HCT116 (cell line): Measurements from ENCODE around the gene BABAM2. TPM values are rescaled to one million over a fixed set of nuclear protein-coding genes. Genes with fewer than 3 reads are reported as not detected.

ENCODE experiments used
- ATAC-seq: fragments of 200-7000 bp; cut with Tn5 transposase; 2 replicates; pipeline ENCODE4 v1.9.1; 2020; ENCODE audit warnings: mild to moderate bottlenecking, moderate library complexity
- BruUV-seq: library from RNA; stranded (reverse); fragments of 400-500 nt; replicated peaks from 2 replicates; lab custom pipeline; 2021; lab: Mats Ljungman, UMichigan
- CTCF ChIA-PET: fragments of 300-600 bp; sonication (Branson Sonifier 250); formaldehyde crosslinking; loops from one replicate; lab custom pipeline; 2021; ENCODE audit warnings: antibody characterized with exemption; lab: Charles Lee
- POLR2A ChIA-PET: fragments of 300-600, 350-600 bp; sonication (Branson Sonifier 250); formaldehyde crosslinking; loops from one replicate; lab custom pipeline; 2021; ENCODE audit warnings: antibody characterized with exemption; lab: Charles Lee
- RAD21 ChIA-PET, 2 experiments: fragments of 300-600 bp; sonication (Branson Sonifier 250); formaldehyde crosslinking; loops; one replicate each; lab custom pipeline; 2023; ENCODE audit warnings: low total read pairs in 2 of 2; ENCODE audit not compliant: uncharacterized antibody in 2 of 2, unreplicated experiment in 2 of 2, low non-redundant PET in 1 of 2; lab: Charles Lee
- DNase-seq: peaks from one replicate; pipeline ENCODE4 v3.0.0-alpha.2; 2010; ENCODE audit warnings: low read depth, low spot score
- H2AFZ ChIP-seq: fragments of 200-600 bp; shearing (Covaris generic), sonication (generic); 2 replicates; pipeline ENCODE4 v1.6.1; 2017; ENCODE audit warnings: low read depth, mixed run types, mixed read lengths, antibody characterized with exemption, low read length; ENCODE audit not compliant: poor library complexity, severe bottlenecking
- H3K27ac ChIP-seq: 2 replicates; pipeline ENCODE4 v1.5.1; 2012; ENCODE audit warnings: low read depth, low read length
- H3K27me3 ChIP-seq: fragments of 200-600 bp; sonication (generic); 2 replicates; pipeline ENCODE4 v1.6.1; 2016; ENCODE audit warnings: mixed run types, low read length, mixed read lengths; ENCODE audit not compliant: insufficient read depth
- H3K36me3 ChIP-seq, 2 experiments: fragments of 200-500 bp in 1 of 2; fragments of 200-600 bp in 1 of 2; sonication (Bioruptor generic) in 1 of 2; sonication (generic) in 1 of 2; 2 replicates each; pipeline versions ENCODE4 v1.5.1 to v1.6.1; 2014 to 2016; ENCODE audit warnings: low read length in 2 of 2, inconsistent platforms in 1 of 2, mixed read lengths in 1 of 2, mixed run types in 1 of 2; ENCODE audit not compliant: insufficient read depth in 2 of 2, control insufficient read depth in 1 of 2
- H3K4me1 ChIP-seq, 2 experiments: fragments of 200-600 bp in 1 of 2; sonication (generic) in 1 of 2; 2 replicates each; pipeline versions ENCODE4 v1.5.1 to v1.6.1; 2012 to 2017; ENCODE audit warnings: low read length in 2 of 2, inconsistent platforms in 1 of 2, mild to moderate bottlenecking in 1 of 2, mixed read lengths in 1 of 2, mixed run types in 1 of 2, moderate library complexity in 1 of 2; ENCODE audit not compliant: insufficient read depth in 2 of 2, control insufficient read depth in 1 of 2
- H3K4me2 ChIP-seq: fragments of 200-600 bp; sonication (generic); 2 replicates; pipeline ENCODE4 v1.6.1; 2017; ENCODE audit warnings: mixed run types, low read length, mixed read lengths
- H3K4me3 ChIP-seq, 2 experiments: fragments of 200-600 bp in 1 of 2; sonication (generic) in 1 of 2; replicated peaks in 1 of 2; 2 replicates each; pipeline ENCODE4 v1.5.1; 2011 to 2016; ENCODE audit warnings: low read length in 2 of 2, control low read depth in 1 of 2, low read depth in 1 of 2, mild to moderate bottlenecking in 1 of 2, mixed read lengths in 1 of 2, mixed run types in 1 of 2
- H3K79me2 ChIP-seq: fragments of 200-600 bp; sonication (generic); 2 replicates; pipeline ENCODE4 v1.6.1; 2017; ENCODE audit warnings: mild to moderate bottlenecking, mixed run types, low read length, moderate library complexity, mixed read lengths; ENCODE audit not compliant: insufficient read depth
- H3K9ac ChIP-seq: fragments of 200-600 bp; sonication (generic); 2 replicates; pipeline ENCODE4 v1.6.1; 2016; ENCODE audit warnings: low read length, mixed read lengths
- H3K9me2 ChIP-seq: fragments of 200-600 bp; sonication (generic), shearing (Covaris generic); 2 replicates; pipeline ENCODE4 v1.6.1; 2017; ENCODE audit warnings: mixed run types, mild to moderate bottlenecking, moderate library complexity; ENCODE audit not compliant: insufficient read depth
- H3K9me3 ChIP-seq, 2 experiments: fragments of 200-500 bp in 1 of 2; fragments of 200-600 bp in 1 of 2; sonication (Bioruptor generic) in 1 of 2; sonication (generic) in 1 of 2; 2 replicates each; pipeline ENCODE4 v1.6.1; 2014 to 2017; ENCODE audit warnings: low read length in 2 of 2, mixed read lengths in 2 of 2, inconsistent platforms in 1 of 2, low read depth in 1 of 2, mild to moderate bottlenecking in 1 of 2, mixed run types in 1 of 2, moderate library complexity in 1 of 2; ENCODE audit not compliant: control insufficient read depth in 1 of 2, insufficient read depth in 1 of 2
- H4K20me1 ChIP-seq: fragments of 200-600 bp; sonication (generic), shearing (Covaris generic); 2 replicates; pipeline ENCODE4 v1.6.1; 2017; ENCODE audit warnings: mixed run types, mild to moderate bottlenecking, moderate library complexity; ENCODE audit not compliant: insufficient read depth
- CBX3 ChIP-seq: IDR thresholded peaks from 2 replicates; pipeline ENCODE4 v1.6.1; 2012; ENCODE audit warnings: low read depth
- CEBPB ChIP-seq: IDR thresholded peaks from 2 replicates; pipeline ENCODE4 v1.6.1; 2012; ENCODE audit warnings: low read depth
- EGR1 ChIP-seq: IDR thresholded peaks from 2 replicates; pipeline ENCODE4 v1.6.1; 2012; ENCODE audit warnings: low read depth
- EZH2phosphoT487 ChIP-seq: fragments of 200-600 bp; IDR thresholded peaks from 2 replicates; pipeline ENCODE4 v1.6.1; 2018; ENCODE audit warnings: antibody characterized with exemption, borderline replicate concordance
- FOSL1 ChIP-seq: IDR thresholded peaks from 2 replicates; pipeline ENCODE4 v1.6.1; 2012; ENCODE audit warnings: low read depth
- JUND ChIP-seq: IDR thresholded peaks from 2 replicates; pipeline ENCODE4 v1.6.1; 2012
- POLR2A ChIP-seq: IDR thresholded peaks from 2 replicates; pipeline ENCODE4 v1.7.0; 2011; ENCODE audit warnings: borderline replicate concordance; ENCODE audit not compliant: insufficient read depth, insufficient read length; ENCODE audit errors: extremely low read depth
- POLR2AphosphoS5 ChIP-seq: IDR thresholded peaks from 2 replicates; pipeline ENCODE4 v1.6.1; 2011; ENCODE audit warnings: mild to moderate bottlenecking, low read depth, low read length, moderate library complexity
- RAD21 ChIP-seq: IDR thresholded peaks from 2 replicates; pipeline ENCODE4 v1.6.1; 2012; ENCODE audit warnings: low read depth, mild to moderate bottlenecking
- SIN3A ChIP-seq: IDR thresholded peaks from 2 replicates; pipeline ENCODE4 v1.6.1; 2012; ENCODE audit warnings: low read depth
- SP1 ChIP-seq: IDR thresholded peaks from 2 replicates; pipeline ENCODE4 v1.6.1; 2012; ENCODE audit warnings: low read depth
- SRF ChIP-seq: IDR thresholded peaks from 2 replicates; pipeline ENCODE4 v1.6.1; 2012; ENCODE audit warnings: low read depth
- ZFX ChIP-seq: fragments of 450-650 bp; IDR thresholded peaks from 2 replicates; pipeline ENCODE4 v1.6.1; 2017
- ZNF274 ChIP-seq: fragments of 200-500 bp; sonication (Bioruptor generic); IDR thresholded peaks from 2 replicates; pipeline ENCODE4 v1.6.1; 2014; ENCODE audit warnings: mild to moderate bottlenecking, low read depth, low read length, inconsistent platforms
- intact Hi-C: fragments of 100-400 bp; cut with micrococcal nuclease; formaldehyde crosslinking; loops from 2 replicates; pipeline ENCODE4 v1.10.0; 2022
- total RNA-seq: library from RNA; stranded (reverse); gene quantifications from one replicate; pipeline ENCODE4 v1.2.1, GENCODE V29; 2021; ENCODE audit not compliant: unreplicated experiment
- TF ChIP-seq, protein P1 (sequence below), 3 experiments: fragments of 200-600 bp in 1 of 3; sonication (generic) in 1 of 3; IDR thresholded peaks in 2 of 3; conservative IDR thresholded peaks in 1 of 3; 2 replicates each; pipeline ENCODE4 v1.5.1; 2012 to 2017; ENCODE audit warnings: low read depth in 2 of 3, low read length in 2 of 3, antibody characterized with exemption in 1 of 3, borderline replicate concordance in 1 of 3, control low read depth in 1 of 3, mild to moderate bottlenecking in 1 of 3, mixed read lengths in 1 of 3, mixed run types in 1 of 3, moderate library complexity in 1 of 3; ENCODE audit not compliant: insufficient read depth in 1 of 3
- TF ChIP-seq, protein P2 (sequence below): IDR thresholded peaks from 2 replicates; pipeline ENCODE4 v1.6.1; 2012
- TF ChIP-seq, protein P3 (sequence below): IDR thresholded peaks from 2 replicates; pipeline ENCODE4 v1.6.1; 2011; ENCODE audit warnings: mild to moderate bottlenecking, low read length, moderate library complexity; ENCODE audit not compliant: insufficient replicate concordance; ENCODE audit errors: extremely low read depth
- TF ChIP-seq, protein P4 (sequence below): IDR thresholded peaks from 2 replicates; pipeline ENCODE4 v1.6.1; 2012
- TF ChIP-seq, protein P5 (sequence below): IDR thresholded peaks from 2 replicates; pipeline ENCODE4 v1.6.1; 2012; ENCODE audit warnings: low read depth

Gene BABAM2
- total RNA-seq, 1 experiment from 2014 or later, result 23.8 TPM

DNA sequence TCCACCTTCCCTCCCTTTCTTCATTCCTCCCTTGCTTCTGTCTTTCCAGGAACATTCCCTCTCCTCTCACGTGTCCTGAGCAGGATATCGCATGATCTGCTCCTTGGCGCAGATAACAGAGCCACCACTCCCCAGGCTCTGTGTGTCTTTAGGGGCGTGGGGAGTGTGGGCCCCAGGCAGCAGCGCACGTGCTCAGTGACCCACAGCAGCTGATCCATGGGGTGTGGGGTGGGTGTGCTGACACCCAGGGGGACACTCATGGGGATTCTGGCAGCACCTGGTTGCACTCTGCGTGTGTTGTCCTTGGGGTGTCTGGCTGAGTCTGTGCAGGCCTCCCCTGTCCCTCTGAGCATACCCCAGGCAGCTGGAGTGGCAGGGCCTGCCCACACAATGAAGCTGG is 492.2 kb downstream of the BABAM2 start:
- ChIA-PET POLR2A (interaction anchor here (1.4 kb wide), 1 partner anchor 8 kb away, joined by 3 read pairs; no protein-coding TSS in a partner anchor), CTCF (no interaction called here), RAD21 (no interaction called here)
- H3K9me3 ChIP-seq, result no peaks in the 10 kb centered on the region
- no peaks in the 10 kb centered on the region for H4K20me1 ChIP-seq
- intact Hi-C loops, result no loop called here
- no peak overlapping the region for H3K4me2 ChIP-seq
- BruUV-seq, result no TSS peak
- no peak overlapping the region for H3K9ac ChIP-seq
- H3K36me3 ChIP-seq, result no peaks in the 10 kb centered on the region
- DNase-seq, result no peak
- H3K27me3 ChIP-seq, result no peaks in the 10 kb centered on the region
- TF ChIP-seq, protein P1, sequence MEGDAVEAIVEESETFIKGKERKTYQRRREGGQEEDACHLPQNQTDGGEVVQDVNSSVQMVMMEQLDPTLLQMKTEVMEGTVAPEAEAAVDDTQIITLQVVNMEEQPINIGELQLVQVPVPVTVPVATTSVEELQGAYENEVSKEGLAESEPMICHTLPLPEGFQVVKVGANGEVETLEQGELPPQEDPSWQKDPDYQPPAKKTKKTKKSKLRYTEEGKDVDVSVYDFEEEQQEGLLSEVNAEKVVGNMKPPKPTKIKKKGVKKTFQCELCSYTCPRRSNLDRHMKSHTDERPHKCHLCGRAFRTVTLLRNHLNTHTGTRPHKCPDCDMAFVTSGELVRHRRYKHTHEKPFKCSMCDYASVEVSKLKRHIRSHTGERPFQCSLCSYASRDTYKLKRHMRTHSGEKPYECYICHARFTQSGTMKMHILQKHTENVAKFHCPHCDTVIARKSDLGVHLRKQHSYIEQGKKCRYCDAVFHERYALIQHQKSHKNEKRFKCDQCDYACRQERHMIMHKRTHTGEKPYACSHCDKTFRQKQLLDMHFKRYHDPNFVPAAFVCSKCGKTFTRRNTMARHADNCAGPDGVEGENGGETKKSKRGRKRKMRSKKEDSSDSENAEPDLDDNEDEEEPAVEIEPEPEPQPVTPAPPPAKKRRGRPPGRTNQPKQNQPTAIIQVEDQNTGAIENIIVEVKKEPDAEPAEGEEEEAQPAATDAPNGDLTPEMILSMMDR (IDR thresholded peaks at IDR 0.05 in 2 of 3, conservative IDR thresholded peaks at IDR 0.05 in 1 of 3; ENCODE audit: borderline replicate concordance in 1 of 3, insufficient read depth in 1 of 3, low read depth in 2 of 3, low read length in 2 of 3), result no peak
- TF ChIP-seq JUND (no peak), ZFX (no peak), SP1 (no peak), POLR2A (no peak), FOSL1 (no peak), EGR1 (no peak), POLR2AphosphoS5 (no peak), RAD21 (no peak), SRF (no peak), SIN3A (no peak), CEBPB (no peak), EZH2phosphoT487 (no peak), ZNF274 (no peak), CBX3 (no peak)
- TF ChIP-seq, protein P2, sequence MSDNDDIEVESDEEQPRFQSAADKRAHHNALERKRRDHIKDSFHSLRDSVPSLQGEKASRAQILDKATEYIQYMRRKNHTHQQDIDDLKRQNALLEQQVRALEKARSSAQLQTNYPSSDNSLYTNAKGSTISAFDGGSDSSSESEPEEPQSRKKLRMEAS, result no peak
- TF ChIP-seq, protein P3, sequence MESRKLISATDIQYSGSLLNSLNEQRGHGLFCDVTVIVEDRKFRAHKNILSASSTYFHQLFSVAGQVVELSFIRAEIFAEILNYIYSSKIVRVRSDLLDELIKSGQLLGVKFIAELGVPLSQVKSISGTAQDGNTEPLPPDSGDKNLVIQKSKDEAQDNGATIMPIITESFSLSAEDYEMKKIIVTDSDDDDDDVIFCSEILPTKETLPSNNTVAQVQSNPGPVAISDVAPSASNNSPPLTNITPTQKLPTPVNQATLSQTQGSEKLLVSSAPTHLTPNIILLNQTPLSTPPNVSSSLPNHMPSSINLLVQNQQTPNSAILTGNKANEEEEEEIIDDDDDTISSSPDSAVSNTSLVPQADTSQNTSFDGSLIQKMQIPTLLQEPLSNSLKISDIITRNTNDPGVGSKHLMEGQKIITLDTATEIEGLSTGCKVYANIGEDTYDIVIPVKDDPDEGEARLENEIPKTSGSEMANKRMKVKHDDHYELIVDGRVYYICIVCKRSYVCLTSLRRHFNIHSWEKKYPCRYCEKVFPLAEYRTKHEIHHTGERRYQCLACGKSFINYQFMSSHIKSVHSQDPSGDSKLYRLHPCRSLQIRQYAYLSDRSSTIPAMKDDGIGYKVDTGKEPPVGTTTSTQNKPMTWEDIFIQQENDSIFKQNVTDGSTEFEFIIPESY, result no peak
- TF ChIP-seq, protein P4, sequence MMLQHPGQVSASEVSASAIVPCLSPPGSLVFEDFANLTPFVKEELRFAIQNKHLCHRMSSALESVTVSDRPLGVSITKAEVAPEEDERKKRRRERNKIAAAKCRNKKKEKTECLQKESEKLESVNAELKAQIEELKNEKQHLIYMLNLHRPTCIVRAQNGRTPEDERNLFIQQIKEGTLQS, result no peak
- TF ChIP-seq, protein P5, sequence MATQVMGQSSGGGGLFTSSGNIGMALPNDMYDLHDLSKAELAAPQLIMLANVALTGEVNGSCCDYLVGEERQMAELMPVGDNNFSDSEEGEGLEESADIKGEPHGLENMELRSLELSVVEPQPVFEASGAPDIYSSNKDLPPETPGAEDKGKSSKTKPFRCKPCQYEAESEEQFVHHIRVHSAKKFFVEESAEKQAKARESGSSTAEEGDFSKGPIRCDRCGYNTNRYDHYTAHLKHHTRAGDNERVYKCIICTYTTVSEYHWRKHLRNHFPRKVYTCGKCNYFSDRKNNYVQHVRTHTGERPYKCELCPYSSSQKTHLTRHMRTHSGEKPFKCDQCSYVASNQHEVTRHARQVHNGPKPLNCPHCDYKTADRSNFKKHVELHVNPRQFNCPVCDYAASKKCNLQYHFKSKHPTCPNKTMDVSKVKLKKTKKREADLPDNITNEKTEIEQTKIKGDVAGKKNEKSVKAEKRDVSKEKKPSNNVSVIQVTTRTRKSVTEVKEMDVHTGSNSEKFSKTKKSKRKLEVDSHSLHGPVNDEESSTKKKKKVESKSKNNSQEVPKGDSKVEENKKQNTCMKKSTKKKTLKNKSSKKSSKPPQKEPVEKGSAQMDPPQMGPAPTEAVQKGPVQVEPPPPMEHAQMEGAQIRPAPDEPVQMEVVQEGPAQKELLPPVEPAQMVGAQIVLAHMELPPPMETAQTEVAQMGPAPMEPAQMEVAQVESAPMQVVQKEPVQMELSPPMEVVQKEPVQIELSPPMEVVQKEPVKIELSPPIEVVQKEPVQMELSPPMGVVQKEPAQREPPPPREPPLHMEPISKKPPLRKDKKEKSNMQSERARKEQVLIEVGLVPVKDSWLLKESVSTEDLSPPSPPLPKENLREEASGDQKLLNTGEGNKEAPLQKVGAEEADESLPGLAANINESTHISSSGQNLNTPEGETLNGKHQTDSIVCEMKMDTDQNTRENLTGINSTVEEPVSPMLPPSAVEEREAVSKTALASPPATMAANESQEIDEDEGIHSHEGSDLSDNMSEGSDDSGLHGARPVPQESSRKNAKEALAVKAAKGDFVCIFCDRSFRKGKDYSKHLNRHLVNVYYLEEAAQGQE, result no peak
- H3K4me3 ChIP-seq, result no peak overlapping the region
- H3K9me2 ChIP-seq, result no peaks in the 10 kb centered on the region
- no peak overlapping the region for H2AFZ ChIP-seq
- H3K27ac ChIP-seq, result no peak overlapping the region
- H3K79me2 ChIP-seq, result no peaks in the 10 kb centered on the region
- no peak for ATAC-seq
- H3K4me1 ChIP-seq, result peaks cover 7 to 19% of the 10 kb centered on the region in 2 experiments
